GM18499 (cell line): ENCODE data around the gene IL36G.

Source experiments
- ATAC-seq: cut with Tn5 transposase; IDR thresholded peaks from one replicate; pipeline ENCODE4 v1.9.1; 2021; ENCODE audit warnings: moderate number of reproducible peaks; ENCODE audit not compliant: insufficient read depth, unreplicated experiment

The IL36G gene

GRCh38 chr2:113014067-113014466, 36.3 kb downstream of the IL36G start:
- ATAC-seq = no peak

- ATAC-seq = no peak
Observed at GRCh38 chr2:113015042-113015441, 37.2 kb downstream of the IL36G start.

DNA sequence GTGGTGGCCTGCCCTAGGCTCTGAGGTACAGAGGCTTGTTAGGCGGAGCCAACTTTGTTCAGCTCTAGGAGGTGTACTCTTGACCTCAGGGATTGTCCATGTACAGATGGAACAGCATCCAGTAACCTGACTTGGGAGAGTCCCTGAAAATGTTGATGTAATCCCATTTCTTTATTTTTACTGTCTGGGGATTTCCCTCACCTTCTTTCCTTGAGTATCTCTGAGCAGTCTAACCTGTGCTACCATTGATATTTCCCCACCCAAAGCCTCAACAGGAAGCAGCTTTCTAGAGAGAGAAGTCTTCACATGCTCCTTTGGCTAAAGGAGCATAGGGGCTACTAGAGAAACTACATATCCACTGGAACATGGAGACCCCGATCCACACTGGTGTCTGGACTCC, 37.8 kb downstream of the IL36G start:
- no peak for ATAC-seq

DNA sequence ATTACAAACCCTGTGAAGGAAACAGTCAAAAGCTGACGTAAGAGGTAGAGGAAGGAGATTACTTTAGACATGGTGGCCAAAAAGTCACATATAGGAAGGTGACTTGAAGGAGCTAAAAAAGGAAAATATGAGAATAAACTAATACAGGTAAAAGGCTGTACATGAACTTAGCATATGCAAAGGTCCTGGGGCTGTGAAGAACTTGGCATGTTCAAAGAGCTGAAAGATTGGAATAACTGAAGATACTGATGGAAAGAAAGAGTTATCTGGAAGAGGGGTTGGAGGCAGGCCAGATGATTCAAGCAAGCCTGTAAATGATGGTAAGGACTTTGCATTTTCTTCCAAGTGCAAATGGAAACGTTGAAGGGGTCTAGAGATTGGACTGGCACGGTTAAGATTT, 40.7 kb downstream of the IL36G start:
- no peak for ATAC-seq

- no peak for ATAC-seq
Observed at GRCh38 chr2:113021312-113021711, 43.5 kb downstream of the IL36G start.

DNA sequence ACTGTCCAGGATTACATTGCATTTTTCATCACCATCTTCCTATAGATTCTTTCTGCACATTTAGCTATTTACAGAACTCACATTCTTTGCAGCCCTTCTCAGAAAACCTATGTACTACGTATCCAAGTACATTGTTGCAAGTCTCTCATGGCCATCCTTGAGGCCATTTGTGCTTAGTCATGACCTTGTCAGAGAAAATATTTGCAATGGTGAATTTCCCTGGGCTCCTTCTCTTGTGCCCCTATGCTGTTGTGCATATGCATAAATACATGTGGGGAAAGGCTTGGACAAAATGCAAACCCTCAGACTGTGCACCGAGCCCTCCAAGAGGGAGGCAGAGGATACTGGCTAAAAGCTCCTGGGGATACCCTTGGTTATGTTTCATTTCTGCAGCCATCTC, 47.0 kb downstream of the IL36G start:
- no peak for ATAC-seq

- ATAC-seq = no peak
Observed at GRCh38 chr2:113025737-113026136, 47.9 kb downstream of the IL36G start.

DNA sequence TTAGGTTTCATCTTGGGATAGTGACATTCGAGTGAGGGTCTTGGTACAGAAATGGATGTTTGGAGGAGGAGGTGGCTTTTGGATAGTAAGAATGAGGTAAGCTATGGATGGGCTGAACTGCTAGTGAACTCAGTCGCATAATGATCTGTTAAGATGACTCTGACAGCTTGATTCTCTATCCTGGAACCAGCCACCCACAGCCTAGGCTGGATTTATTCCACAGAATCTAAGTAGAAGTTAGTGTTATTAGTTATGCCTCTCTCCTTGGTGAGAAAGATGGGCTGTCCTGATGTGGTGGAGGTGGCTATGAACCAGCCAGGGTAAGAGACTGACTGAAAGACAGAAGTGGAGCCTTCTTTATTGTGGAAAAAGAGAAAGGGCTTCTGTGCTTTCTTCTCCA, 49.9 kb downstream of the IL36G start:
- ATAC-seq = no peak

DNA sequence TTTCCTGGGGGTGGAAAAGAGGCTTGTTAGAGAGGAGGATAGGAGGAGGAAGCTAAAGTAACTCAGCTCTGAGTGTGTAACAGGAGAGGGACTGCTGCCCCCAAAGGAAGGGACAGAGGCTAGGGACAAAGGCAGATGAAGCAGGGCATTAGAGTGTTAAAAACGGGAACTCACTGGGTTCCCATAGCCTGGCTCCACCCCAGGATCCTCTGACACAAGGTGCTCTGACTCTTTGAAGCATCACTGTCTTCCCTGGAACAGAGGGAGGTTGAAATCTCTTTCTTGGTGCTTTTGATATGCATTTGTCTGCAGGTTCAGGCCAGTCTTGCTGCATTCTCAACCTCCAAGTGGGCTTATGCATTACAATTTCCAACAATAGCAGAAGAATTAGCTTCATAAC, 50.3 kb downstream of the IL36G start:
- no peak for ATAC-seq

DNA sequence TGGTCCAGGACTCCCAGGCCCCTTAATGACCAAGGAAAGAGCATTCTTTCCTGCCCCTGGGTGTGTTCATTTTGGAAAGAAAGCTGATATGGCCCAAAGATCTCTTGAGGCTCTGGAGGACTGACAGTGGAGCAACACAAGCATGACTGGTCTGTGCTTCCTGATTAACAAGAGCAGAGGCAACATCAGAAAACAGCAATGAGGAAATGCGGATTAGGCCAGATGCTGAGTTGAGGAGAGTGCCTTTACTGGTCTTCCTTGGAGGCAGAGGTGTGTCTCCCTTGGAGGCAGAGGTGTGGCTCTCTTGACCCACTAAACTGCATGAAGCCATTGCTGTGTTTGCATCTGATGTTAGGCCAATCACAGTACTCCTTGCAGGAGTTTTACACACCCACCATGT, 54.9 kb downstream of the IL36G start:
- ATAC-seq = no peak

GRCh38 chr2:113034016-113034415, 56.2 kb downstream of the IL36G start:
- ATAC-seq = no peak
